NCI-H345 (cell line): ENCODE data around the gene EMC10.

ENCODE experiments used
- DNase-seq: peaks from one replicate; lab custom pipeline; 2025; lab: John Stamatoyannopoulos, UW

EMC10 gene

DNA sequence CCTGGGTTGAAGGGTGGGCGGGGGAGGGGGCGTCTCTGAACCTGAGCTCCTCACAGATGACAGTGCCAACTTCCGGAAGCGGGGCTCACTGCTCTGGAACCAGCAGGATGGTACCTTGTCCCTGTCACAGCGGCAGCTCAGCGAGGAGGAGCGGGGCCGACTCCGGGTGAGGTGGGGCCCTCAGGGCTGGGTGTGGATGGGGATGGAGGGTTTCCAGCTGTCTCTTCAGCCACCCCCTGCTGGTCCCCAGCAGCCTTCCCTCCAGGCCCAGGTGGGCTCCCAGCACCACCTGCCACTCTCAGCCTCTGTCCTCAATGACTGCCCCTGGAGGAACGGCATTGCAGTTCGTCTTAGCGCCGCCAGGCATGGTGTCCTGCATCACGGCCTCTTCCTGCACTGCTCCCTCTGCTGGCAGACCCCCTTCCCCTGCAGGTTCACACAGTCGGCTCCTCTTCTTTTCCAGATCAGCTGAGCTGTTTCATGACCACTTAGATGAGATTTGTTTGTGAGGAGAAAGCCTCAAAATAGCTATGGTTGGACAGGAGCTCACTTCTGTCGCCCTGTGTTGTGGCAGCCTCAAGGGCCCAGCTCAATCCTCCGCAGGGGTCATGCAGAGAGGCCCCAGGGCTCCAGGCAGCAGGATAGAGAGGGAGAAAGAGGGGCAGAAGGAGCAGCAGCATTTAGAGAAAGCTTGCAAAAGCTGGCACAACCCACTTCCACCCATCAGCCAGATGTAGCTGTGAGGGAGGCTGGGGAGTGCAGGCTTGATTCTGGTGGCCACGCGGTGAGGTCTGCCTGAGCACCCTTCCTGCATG, 2.8 kb downstream of the EMC10 start:
- DNase-seq: peak; percentile 3

GRCh38 chr19:50479761-50480251, 3.5 kb downstream of the EMC10 start:
- no peak for DNase-seq

GRCh38 chr19:50480281-50481111, 4.2 kb downstream of the EMC10 start:
- DNase-seq: no peak

GRCh38 chr19:50481351-50482149, 5.2 kb downstream of the EMC10 start:
- DNase-seq: no peak

- DNase-seq: no peak
Observed at GRCh38 chr19:50482271-50482855, 6.1 kb downstream of the EMC10 start.

GRCh38 chr19:50482916-50483315, 6.6 kb downstream of the EMC10 start:
- DNase-seq: no peak

DNA sequence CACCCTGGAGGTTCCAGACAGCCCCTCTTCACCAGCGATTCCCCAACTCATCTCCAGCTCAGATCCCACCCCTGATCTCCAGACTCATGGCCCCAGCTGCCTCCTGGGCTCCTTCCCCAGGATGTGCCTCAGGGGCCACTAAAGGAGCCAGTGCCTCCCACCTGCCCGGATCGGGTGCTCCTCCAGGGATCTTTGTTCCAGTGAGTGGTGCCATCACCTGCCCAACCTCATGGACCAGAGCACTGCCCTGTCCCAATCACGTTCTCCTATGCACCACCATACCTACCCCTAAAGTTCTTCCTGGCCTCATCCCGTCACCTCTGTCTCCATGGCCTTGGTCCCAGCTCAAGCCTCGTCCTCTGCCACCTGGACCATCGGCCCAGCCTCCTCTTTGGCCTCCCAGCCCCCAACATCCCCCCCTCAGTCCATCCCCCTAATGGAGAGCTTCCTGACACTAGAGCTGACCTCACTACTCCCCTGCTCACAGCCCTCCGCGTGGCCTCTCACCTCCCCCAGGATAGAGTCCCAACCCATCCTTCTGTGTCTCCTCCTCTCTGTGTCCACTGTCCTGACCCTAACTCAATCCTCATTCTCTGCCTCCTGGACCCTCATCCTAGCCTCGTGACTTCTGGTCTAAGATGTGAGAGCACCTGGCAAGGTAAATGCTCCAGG, 9.1 kb downstream of the EMC10 start:
- no peak for DNase-seq

DNA sequence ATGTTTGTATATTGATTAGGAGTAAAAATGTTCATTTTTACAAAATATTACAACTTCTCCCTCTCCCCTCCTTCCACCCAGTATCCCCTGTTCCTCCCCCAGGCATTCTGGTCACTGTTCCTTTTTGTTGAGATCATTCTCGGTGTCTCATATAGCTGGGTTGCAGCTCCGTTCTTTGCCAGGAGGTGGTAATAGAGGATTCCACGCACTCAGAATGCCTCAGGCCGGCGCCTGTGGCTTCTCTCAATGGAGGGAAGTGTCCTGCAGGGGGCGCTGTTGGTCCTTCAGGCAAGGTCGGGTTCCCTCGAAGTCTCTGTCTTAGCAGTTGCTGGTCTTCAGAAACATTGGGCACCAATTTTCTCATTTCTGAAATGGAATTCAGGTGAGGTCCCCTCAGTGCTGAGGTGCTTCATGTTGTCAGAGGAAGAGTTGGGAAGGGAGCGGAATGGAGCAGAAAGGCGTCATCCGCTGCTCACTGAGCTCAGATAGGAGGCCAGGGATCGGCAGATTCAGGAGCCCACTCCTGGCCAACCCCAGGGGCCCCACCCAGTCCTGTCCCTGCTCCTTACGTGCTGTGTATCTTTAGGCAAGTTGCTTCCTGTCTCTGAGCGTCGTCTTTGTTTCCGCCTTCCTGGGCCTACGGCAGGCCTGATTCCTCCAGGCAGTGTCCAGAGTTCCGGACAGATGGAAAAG, 10.7 kb downstream of the EMC10 start:
- no peak for DNase-seq

DNA sequence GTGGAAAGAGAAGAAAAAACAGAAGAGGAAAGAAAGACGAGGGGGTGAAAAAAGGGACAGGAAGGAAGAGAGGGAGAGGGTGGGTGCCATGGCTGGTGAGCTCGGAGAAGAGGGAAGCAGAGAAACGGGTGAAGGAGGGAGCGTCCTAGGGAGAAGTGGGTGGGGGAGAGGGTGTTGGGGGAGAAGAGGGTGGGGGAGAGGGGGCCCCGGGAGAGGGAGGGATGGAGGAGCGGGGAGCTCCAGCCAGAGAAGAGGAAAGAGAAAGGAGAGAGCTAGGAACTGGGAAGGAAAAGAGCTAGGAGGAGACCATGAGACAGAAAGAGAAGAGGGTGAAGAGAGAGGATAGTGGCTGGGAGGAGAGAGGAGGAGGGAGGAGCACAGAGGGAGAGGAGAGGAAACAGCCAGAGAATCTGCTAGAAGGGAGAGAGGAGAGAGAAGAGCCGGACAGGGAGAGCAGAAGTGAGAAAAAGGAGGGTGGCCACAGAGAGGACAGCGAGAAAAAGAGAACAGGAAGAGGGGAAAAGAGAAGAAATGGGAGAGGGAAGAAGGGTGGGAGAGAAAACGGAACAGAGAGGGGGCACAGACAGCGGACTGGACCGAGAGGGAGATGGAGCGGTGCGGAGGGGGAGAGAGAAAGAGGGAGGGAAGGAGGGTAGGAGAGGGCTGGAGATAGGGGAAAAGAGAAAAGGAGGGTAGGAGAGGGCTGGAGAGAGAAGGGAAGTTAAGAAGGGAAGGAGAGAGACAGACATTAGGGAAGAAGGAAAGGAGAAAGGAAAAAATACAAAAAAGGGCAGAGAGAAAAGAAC, 12.3 kb downstream of the EMC10 start:
- DNase-seq: no peak

- DNase-seq: no peak
Observed at GRCh38 chr19:50489461-50490011, 13.2 kb downstream of the EMC10 start.

DNA sequence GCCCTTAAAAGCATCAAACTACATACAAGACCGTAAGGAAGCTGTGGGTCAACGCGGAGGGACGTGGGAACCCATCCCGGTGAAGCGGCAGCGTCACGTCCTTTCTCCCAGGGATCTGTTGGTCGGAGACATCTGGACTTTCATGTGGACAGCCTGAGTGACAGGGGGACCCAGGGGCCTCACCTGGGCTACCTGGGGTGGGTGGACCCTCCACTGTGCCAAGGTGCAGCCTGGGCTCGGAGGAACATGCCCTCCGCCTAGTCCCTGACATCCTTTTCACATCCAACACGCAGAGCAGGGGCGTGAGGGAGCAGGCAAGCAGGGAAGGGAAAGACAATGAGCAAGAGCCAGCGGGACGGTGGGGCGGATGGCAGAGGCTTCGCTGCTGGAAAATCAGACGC, 14.1 kb downstream of the EMC10 start:
- DNase-seq: no peak

DNA sequence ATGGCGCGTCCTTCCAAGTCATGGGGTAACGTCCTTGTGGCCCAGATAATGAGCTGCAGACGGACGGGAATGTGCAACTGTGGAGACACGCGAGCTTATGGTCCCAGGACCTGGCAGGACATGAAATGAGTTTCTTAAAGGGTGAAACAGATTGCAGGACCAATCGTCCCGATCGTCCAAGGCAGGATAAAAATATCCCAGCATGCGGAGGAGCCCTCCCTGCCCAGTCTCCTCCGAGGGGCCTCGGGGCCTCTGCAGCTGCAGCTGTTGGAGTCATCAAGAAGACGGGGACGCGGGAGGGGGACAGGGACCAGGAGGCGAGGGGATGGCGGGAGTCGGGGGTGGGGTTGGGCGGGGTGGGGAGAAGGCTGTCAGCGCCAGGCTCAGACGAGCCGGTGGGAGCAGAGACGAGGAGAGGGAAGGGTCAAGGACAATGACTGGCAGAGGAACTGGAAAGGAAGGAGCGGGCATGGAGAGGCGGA, 14.7 kb downstream of the EMC10 start:
- no peak for DNase-seq

GRCh38 chr19:50492303-50493052, 16.2 kb downstream of the EMC10 start:
- no peak for DNase-seq

DNA sequence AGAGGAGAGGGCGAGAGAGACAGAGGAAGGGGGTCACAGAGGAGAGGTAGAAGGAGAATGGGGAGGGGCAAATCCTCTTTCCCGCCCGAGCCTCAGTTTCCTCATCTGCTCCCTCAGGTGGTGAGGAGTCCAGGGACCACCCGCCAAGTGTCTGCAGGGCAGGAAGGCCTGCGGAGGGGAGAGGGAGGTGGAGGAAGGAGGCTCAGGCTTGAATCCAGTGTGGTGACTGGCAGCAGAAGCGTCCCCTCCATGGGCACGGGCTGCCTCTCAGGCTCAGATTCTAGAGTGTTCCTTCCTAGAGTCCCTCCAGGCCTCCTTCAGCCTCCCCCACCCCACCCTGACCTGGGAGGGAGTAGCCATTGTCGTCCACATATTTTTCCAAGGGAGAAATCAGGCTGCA, 16.9 kb downstream of the EMC10 start:
- DNase-seq: no peak

DNA sequence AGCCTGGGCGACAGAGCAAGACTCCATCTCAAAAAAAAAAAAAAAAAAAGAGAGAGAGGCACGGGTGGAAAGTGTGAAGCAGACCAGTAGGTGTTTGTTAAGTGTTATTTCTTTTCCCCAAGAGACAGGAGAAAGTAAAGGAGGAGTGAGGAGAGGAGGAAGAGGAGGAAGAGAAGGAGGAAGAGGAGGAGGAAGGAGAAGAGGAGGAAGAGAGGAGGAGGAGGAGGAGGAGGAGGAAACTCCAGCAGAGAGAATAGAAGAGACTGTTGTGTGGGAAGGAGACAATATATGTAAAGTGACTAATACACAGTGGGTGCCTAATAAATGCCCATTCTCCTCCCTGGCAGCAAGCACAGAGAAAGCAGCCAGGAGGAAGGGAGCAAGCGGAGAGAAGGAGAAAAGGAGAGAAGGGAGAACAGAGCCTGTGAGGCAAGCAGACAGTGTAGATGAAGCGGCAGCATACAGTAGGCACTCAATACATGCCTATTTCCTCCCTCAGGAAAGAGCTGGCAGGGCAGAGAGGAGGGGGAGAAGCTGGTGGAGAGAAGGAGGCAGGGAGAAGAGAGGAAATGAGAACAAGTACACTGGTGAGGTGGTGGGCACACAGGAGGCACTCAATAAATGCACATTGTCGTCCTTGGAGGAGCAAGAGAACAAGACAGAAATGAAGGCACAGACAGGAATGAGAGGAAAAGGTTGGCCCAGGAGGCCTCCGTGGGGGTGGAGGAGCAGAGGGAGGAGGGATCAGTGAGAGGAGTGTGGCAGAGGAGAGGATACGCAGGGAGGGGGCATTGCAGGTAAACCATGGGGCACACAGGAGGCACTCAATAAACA, 18.1 kb downstream of the EMC10 start:
- DNase-seq: no peak

DNA sequence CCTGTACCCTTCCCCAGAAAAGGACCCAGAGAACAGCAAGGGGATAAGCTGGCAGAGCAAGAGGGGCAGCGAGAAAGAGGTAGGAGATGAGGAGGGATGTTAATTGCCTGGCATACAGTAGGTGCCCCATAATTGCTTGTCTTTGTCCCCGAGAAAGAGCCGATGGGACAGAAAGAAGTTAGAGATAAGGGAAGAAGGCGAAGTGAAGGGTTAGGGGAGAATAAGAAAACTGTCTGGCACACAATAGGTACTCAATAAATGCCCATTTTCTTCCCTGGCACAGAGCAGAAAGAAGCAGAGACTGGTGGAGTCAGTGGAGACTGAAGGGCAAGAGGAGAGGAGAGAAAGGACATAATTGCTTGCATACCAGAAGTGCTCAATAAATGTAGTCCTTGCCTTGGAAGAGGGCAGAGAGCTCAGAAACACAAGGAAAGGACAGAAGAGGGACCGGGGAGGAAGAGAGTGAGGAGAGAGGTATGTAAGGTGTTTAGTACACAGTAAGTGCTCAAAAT, 18.8 kb downstream of the EMC10 start:
- no peak for DNase-seq

- no peak for DNase-seq
Observed at GRCh38 chr19:50496189-50497021, 20.1 kb downstream of the EMC10 start.
